MM.1S (cell line): Measurements from ENCODE around the gene PIEZO2.

Experiments used
- DNase-seq: peaks from one replicate; pipeline ENCODE4 v3.0.0-alpha.2; 2015
- H2AFZ ChIP-seq: fragments of 300-600 bp; sonication (generic); 2 replicates; pipeline ENCODE4 v1.6.0; 2016; ENCODE audit warnings: antibody characterized with exemption, low read length
- H3F3A ChIP-seq: fragments of 300-600 bp; sonication (generic); 2 replicates; pipeline ENCODE4 v1.6.1; 2016; ENCODE audit warnings: mild to moderate bottlenecking, antibody characterized with exemption, low read length, moderate library complexity, mixed read lengths; ENCODE audit not compliant: insufficient read depth
- H3K27ac ChIP-seq: fragments of 300-600 bp; sonication (generic); 2 replicates; pipeline ENCODE4 v1.5.1; 2016; ENCODE audit warnings: mild to moderate bottlenecking, low read length
- H3K27me3 ChIP-seq: fragments of 300-600 bp; sonication (generic); replicated peaks from 2 replicates; pipeline ENCODE4 v1.6.0; 2016; ENCODE audit warnings: low read length; ENCODE audit not compliant: insufficient read depth
- H3K36me3 ChIP-seq: fragments of 300-600 bp; sonication (generic); replicated peaks from 2 replicates; pipeline ENCODE4 v1.6.1; 2016; ENCODE audit warnings: mild to moderate bottlenecking, low read length, mixed read lengths; ENCODE audit not compliant: insufficient read depth
- H3K4me1 ChIP-seq: fragments of 300-600 bp; sonication (generic); 2 replicates; pipeline ENCODE4 v1.6.1; 2016; ENCODE audit warnings: low read length, mixed read lengths
- H3K4me2 ChIP-seq: fragments of 300-600 bp; sonication (generic); 2 replicates; pipeline ENCODE4 v1.6.0; 2016; ENCODE audit warnings: low read depth, low read length
- H3K4me3 ChIP-seq: fragments of 300-600 bp; sonication (generic); 2 replicates; pipeline ENCODE4 v1.5.1; 2016; ENCODE audit warnings: low read length, mixed read lengths
- H3K79me2 ChIP-seq: fragments of 300-600 bp; sonication (generic); 2 replicates; pipeline ENCODE4 v1.6.1; 2016; ENCODE audit warnings: mixed run types, low read length, mixed read lengths
- H3K9ac ChIP-seq: fragments of 300-600 bp; sonication (generic); 2 replicates; pipeline ENCODE4 v1.6.1; 2016; ENCODE audit warnings: low read length, mixed read lengths
- H3K9me2 ChIP-seq: fragments of 300-600 bp; sonication (generic); replicated peaks from 2 replicates; pipeline ENCODE4 v1.6.1; 2016; ENCODE audit warnings: mild to moderate bottlenecking, low read length, mixed read lengths; ENCODE audit not compliant: insufficient read depth
- H3K9me3 ChIP-seq: fragments of 300-600 bp; sonication (generic); replicated peaks from 2 replicates; pipeline ENCODE4 v1.6.1; 2016; ENCODE audit warnings: mild to moderate bottlenecking, low read length, mixed read lengths; ENCODE audit not compliant: insufficient read depth
- H4K20me1 ChIP-seq: fragments of 300-600 bp; sonication (generic); 2 replicates; pipeline ENCODE4 v1.6.1; 2016; ENCODE audit warnings: mild to moderate bottlenecking, low read length, moderate library complexity, mixed read lengths; ENCODE audit not compliant: insufficient read depth
- CTCF ChIP-seq: fragments of 300-600 bp; sonication (generic); IDR thresholded peaks from 2 replicates; pipeline ENCODE4 v1.5.1; 2016; ENCODE audit warnings: antibody characterized with exemption, low read length, mixed read lengths
- EZH2 ChIP-seq: fragments of 300-600 bp; sonication (generic); optimal IDR thresholded peaks from 2 replicates; pipeline ENCODE3; 2017; ENCODE audit warnings: low read depth, mild to moderate bottlenecking, antibody characterized with exemption, low read length, mixed read lengths
- EZH2phosphoT487 ChIP-seq: fragments of 300-600 bp; sonication (generic); IDR thresholded peaks from 2 replicates; pipeline ENCODE4 v1.6.1; 2018; ENCODE audit warnings: antibody characterized with exemption, low read length

Gene PIEZO2

DNA sequence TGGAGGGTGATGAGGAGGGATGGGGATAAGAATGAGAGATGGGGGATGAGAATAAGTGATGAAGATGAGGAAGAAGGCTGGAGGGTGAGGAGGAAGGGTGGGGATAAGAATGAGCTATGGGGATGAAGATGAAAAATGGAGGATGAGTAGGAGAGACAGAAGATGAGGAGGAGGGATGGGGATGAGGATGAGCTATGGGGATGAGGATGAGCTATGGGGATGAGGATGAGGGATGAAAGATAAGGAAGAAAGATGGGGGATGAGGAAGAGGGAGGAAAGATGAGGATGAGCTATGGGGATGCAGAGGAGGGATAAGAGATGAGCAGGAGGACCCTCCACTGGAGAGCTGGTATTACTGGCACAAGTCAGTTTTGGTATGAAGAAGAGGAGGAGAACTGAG is 392.0 kb downstream of the PIEZO2 start:
- H3K36me3 ChIP-seq: no peaks in the 10 kb centered on the region
- no peaks in the 10 kb centered on the region for H3K9me3 ChIP-seq
- no peak overlapping the region for H3K9ac ChIP-seq
- no peaks in the 10 kb centered on the region for H3K27me3 ChIP-seq
- no peaks in the 10 kb centered on the region for H3K9me2 ChIP-seq
- DNase-seq: no peak
- H3K4me1 ChIP-seq: no peaks in the 10 kb centered on the region
- H3F3A ChIP-seq: no peaks in the 10 kb centered on the region
- no peak overlapping the region for H3K4me2 ChIP-seq
- H3K79me2 ChIP-seq: no peaks in the 10 kb centered on the region
- TF ChIP-seq EZH2 (no peak), EZH2phosphoT487 (no peak), CTCF (no peak)
- no peak overlapping the region for H2AFZ ChIP-seq
- H3K27ac ChIP-seq: no peak overlapping the region
- no peaks in the 10 kb centered on the region for H4K20me1 ChIP-seq
- H3K4me3 ChIP-seq: no peak overlapping the region

- H3K4me1 ChIP-seq: no peaks in the 10 kb centered on the region
- H2AFZ ChIP-seq: no peak overlapping the region
- H3K27ac ChIP-seq: no peak overlapping the region
- no peak for DNase-seq
- H4K20me1 ChIP-seq: no peaks in the 10 kb centered on the region
- H3K9me2 ChIP-seq: no peaks in the 10 kb centered on the region
- H3K36me3 ChIP-seq: no peaks in the 10 kb centered on the region
- TF ChIP-seq EZH2phosphoT487 (no peak), EZH2 (no peak), CTCF (no peak)
- H3K4me2 ChIP-seq: no peak overlapping the region
- no peak overlapping the region for H3K9ac ChIP-seq
- H3K9me3 ChIP-seq: no peaks in the 10 kb centered on the region
- no peaks in the 10 kb centered on the region for H3F3A ChIP-seq
- H3K4me3 ChIP-seq: no peak overlapping the region
- H3K27me3 ChIP-seq: no peaks in the 10 kb centered on the region
- no peaks in the 10 kb centered on the region for H3K79me2 ChIP-seq
Observed at GRCh38 chr18:10755855-10756254, 393.5 kb downstream of the PIEZO2 start.

DNA sequence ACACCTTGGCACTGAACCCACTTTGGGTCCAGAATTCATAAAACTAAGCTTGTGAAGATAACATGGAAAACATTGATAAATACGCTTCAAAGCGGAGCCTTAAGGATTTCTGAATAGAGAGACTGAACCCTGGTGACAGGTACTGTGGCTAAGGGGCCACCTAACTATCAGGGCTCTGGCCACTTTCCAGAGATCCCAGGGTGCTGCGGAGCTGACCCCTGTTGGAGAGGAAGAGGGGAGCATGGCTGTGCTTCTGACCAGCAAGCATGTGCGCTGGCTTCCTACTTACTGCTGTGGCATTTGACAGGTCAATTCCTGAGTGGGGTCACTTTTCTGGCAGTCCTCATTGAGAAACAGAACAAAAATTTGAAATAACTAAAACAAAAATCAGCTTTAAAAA is 395.2 kb downstream of the PIEZO2 start:
- Histone ChIP-seq H3K4me1 (no peaks in the 10 kb centered on the region), H3K9me3 (no peaks in the 10 kb centered on the region), H2AFZ (no peak overlapping the region), H3K36me3 (no peaks in the 10 kb centered on the region), H3K27me3 (no peaks in the 10 kb centered on the region), H3F3A (no peaks in the 10 kb centered on the region), H3K27ac (no peak overlapping the region), H3K9me2 (no peaks in the 10 kb centered on the region), H3K4me2 (no peak overlapping the region), H4K20me1 (no peaks in the 10 kb centered on the region), H3K4me3 (no peak overlapping the region), H3K9ac (no peak overlapping the region), H3K79me2 (no peaks in the 10 kb centered on the region)
- no peak for DNase-seq
- TF ChIP-seq EZH2 (no peak), CTCF (no peak), EZH2phosphoT487 (no peak)

DNA sequence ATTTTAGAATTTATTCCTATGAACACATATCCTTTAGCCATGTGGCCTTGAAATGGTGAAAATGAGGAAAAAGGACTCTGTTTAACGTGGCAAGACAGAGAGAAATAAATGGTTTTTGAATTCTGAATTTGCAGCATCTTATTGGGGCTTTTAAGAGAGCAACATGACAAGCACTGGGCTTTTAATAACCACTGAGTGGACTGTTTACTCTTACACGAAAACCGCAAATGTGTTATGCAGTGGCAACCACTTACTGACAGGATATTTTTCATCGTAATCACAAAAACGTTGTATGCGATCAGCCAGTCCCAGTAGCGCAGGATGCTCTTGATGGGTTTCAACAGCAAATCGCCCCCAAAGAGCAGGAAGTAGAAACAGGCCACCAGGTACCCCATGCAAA is 397.0 kb downstream of the PIEZO2 start:
- no peak overlapping the region for H3K4me2 ChIP-seq
- H3K9me3 ChIP-seq: no peaks in the 10 kb centered on the region

More for the DNA sequence above, 397.0 kb downstream of the PIEZO2 start:
- Histone ChIP-seq H3K27me3 (no peaks in the 10 kb centered on the region), H3K4me1 (no peaks in the 10 kb centered on the region), H3K9ac (no peak overlapping the region), H3K27ac (no peak overlapping the region), H3K9me2 (no peaks in the 10 kb centered on the region), H3K79me2 (no peaks in the 10 kb centered on the region), H3K4me3 (no peak overlapping the region), H2AFZ (no peak overlapping the region), H3K36me3 (no peaks in the 10 kb centered on the region), H3F3A (no peaks in the 10 kb centered on the region), H4K20me1 (no peaks in the 10 kb centered on the region)
- DNase-seq: no peak
- TF ChIP-seq EZH2phosphoT487: no peak
- TF ChIP-seq EZH2: no peak
- no peak for TF ChIP-seq CTCF
